Thymus (tissue), 11 donors: ENCODE measurements around the gene TXNDC5. TPM values are rescaled to one million over a fixed set of nuclear protein-coding genes. Genes with fewer than 3 reads are reported as not detected.

ENCODE experiments used
- DNase-seq, 9 donors: peaks; one replicate each; pipeline ENCODE4 v3.0.0-alpha.2; 2013; ENCODE audit warnings: low spot score in 9 of 9, low read depth in 6 of 9, missing footprints in 1 of 9
- H3K27ac ChIP-seq, 2 donors: one replicate each; pipeline ENCODE4 v1.5.1; 2013; ENCODE audit warnings: control low read depth in 1 of 2, low read depth in 1 of 2, low read length in 1 of 2, mild to moderate bottlenecking in 1 of 2, moderate library complexity in 1 of 2
- H3K27me3 ChIP-seq, 2 donors: one replicate each; pipeline ENCODE4 v1.5.1; 2013; ENCODE audit warnings: low read length in 1 of 2; ENCODE audit not compliant: control insufficient read depth in 2 of 2, insufficient read depth in 1 of 2
- H3K36me3 ChIP-seq, 2 donors: one replicate each; pipeline ENCODE4 v1.5.1; 2013; ENCODE audit warnings: low read length in 1 of 2, mild to moderate bottlenecking in 1 of 2, moderate library complexity in 1 of 2; ENCODE audit not compliant: control insufficient read depth in 2 of 2, insufficient read depth in 2 of 2
- H3K4me1 ChIP-seq, 2 donors: one replicate each; pipeline ENCODE4 v1.5.1; 2013; ENCODE audit warnings: low read length in 2 of 2; ENCODE audit not compliant: control insufficient read depth in 2 of 2, insufficient read depth in 2 of 2
- H3K4me3 ChIP-seq, 2 donors: one replicate each; pipeline ENCODE4 v1.5.1; 2013; ENCODE audit warnings: low read length in 2 of 2, control low read depth in 1 of 2, mild to moderate bottlenecking in 1 of 2
- H3K9me3 ChIP-seq, 2 donors: one replicate each; pipeline ENCODE4 v1.5.1; 2013; ENCODE audit warnings: low read length in 1 of 2, mild to moderate bottlenecking in 1 of 2; ENCODE audit not compliant: control insufficient read depth in 2 of 2, insufficient read depth in 1 of 2
- WGBS: extraction: QIAGEN DNeasy Blood & Tissue Kit; methylation state at CpG from one replicate; pipeline ENCODE4 v1.1.7; 2013; 5-methylcytosine and 5-hydroxymethylcytosine counted together
- polyA plus RNA-seq: library from polyadenylated mRNA; stranded (reverse); fragments of 200-250 nt; gene quantifications from one replicate; pipeline ENCODE4 v1.2.3, GENCODE V29; 2013
- total RNA-seq: library from RNA; stranded (reverse); fragments of 120-200 nt; gene quantifications from one replicate; pipeline ENCODE4 v1.2.4, GENCODE V29; 2013
- donor health status: healthy.

Gene TXNDC5
- total and polyA plus RNA-seq, 2 donors = 25.3 to 36.9 TPM

DNA sequence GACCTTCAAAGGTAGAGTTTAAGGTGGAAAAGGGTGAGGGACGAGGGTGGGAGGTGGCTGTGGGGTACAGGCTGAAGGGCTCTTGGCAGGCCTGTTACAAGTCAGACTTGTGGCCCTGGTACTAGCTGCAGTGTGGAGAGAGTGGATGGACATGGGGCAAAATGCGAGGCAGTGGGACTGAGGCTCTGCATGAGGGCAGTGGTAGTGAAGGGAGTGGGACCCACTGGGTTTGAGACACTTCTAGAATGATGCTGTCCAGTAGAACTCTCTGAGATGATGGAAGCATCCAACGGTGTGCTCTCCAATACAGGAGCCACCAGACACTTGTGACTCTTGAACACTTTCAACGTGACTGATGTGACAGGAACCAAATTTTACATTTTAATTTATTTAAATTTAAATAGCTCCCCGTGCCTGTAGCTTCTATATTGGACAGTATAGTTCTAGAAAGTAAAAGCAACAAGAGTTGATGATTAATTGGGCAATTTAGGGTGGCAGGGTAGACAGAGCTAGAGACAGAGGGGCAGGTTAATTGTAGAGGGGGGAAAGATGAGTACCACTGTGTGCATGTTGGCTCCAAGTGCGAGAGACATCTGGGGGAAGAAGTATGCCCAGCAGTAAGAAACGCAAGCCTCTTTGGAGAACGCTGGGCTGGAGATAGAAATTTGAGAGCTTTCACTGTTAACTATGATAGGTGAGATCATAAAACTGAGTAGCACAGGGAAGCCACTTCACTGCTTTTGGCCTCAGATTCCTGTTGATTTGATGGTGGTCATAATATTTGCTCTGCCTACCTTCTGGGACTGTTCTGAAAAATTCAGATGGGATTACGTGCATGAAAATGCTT is 77.5 kb downstream of the TXNDC5 start:
- Histone ChIP-seq H3K9me3 (no peaks in the 10 kb centered on the region), H3K4me3 (no peak overlapping the region), H3K27me3 (no peaks in the 10 kb centered on the region), H3K27ac (no peak overlapping the region), H3K4me1 (no peaks in the 10 kb centered on the region), H3K36me3 (no peaks in the 10 kb centered on the region)
- DNase-seq = no peak
- 90% methylated on average over 9 of the region's 9 CpGs for WGBS

Other genes with a start within 250 kb of the TXNDC5 start
- 0.19 TPM for gene BMP6, start 184.7 kb downstream of the TXNDC5 start, total RNA-seq
- 0.82 TPM for gene BMP6, start 184.7 kb downstream of the TXNDC5 start, polyA plus RNA-seq
- 20.0 TPM for gene BLOC1S5, start 153.6 kb upstream of the TXNDC5 start, total RNA-seq
- gene BLOC1S5, start 153.6 kb upstream of the TXNDC5 start, polyA plus RNA-seq = 10.3 TPM
- gene EEF1E1, start 191.8 kb upstream of the TXNDC5 start, total RNA-seq = 48.2 TPM
- gene EEF1E1, start 191.8 kb upstream of the TXNDC5 start, polyA plus RNA-seq = 34.0 TPM